Stimulated activated CD4-positive, alpha-beta T cell treated with anti-CD3 and anti-CD28 coated beads, Interleukin-1b, Interleukin-23, amount 100 ng/mL, for 4 hours (primary cell): ENCODE measurements around the gene REG3G.
"Not testable (repeated sequence)": the region's sequence is repeated elsewhere in the genome, so short reads cannot be mapped to it uniquely, and the experiment has no call there.

ENCODE experiments used
- DNase-seq, 2 donors: peaks; one replicate each; pipeline ENCODE4 v3.0.0-alpha.2; 2020; ENCODE audit warnings: low read depth in 2 of 2

The REG3G gene

DNA sequence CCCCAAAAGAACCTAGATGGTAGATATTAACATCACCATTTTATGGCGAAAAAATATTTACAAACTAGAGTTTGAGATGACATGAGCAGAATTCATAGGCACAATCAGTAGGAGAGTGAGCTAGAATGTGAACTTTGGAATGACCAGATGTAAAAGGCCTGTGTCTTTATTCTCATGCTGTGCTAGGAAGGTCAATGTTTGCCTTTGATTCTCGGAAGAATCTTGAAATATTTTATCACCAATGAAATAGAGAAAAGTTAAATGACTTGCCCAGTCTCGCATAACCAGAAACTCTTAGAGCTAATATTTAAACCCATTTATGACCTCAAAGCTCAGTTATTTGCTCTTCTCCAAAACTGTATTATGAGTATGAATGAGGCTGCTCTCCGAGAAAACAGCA lies 9.2 kb upstream of the REG3G start:
- no peak for DNase-seq

DNA sequence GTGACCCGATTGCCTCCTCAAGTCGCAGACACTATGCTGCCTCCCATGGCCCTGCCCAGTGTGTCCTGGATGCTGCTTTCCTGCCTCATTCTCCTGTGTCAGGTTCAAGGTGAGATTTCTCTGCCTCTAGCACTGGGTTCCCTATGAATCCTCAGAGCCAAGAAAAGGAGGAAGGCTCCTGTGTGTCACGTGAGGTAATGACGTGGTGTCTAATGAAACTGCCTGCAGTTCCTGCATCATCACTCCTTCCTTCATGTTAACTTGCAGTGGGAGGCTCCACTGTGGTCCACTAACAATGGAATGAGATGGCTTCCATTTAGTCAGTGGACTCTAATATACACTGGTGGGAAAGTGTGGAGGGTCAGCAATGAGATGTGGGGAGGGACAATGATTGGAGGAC lies 559 bp downstream of the REG3G start:
- DNase-seq = no peak

DNA sequence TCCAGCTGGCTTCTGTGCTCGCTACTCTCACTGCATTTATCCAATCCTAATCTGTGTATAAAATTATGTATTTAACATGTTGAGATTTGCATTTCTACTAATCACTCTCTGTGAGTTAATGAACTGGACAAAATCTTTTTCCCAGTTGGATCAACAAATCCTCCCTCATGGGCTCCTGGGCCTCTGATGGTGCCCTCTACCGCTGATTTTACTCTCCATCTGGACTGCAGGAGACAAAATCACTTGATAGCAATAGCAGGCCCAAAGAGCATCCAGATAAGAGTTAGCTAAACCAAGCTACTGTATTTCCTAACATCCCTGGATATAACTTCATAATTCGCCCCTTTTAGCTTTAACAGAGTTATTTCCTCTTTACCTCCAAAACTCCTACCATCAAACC lies 14.4 kb downstream of the REG3G start:
- DNase-seq = no peak

DNA sequence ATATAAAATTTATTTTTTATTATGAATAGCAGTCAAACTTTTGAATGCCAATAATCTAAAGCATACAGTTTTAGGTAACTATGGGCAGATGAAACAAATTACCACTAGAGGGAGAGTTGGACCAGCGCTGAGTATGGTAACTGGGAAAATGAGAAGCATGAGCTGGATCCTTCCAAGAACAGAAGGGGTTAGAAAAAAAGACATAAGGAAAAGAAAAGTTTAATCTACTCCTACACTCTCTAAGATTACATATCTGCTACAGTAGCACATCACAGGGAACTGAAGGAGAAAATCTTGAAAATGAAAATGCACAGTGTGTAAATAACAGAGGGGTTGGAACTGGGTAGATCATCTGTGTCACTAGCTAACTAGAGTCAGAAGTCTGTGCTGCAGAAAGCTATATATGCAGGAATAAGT lies 15.5 kb downstream of the REG3G start:
- DNase-seq = no peak

DNA sequence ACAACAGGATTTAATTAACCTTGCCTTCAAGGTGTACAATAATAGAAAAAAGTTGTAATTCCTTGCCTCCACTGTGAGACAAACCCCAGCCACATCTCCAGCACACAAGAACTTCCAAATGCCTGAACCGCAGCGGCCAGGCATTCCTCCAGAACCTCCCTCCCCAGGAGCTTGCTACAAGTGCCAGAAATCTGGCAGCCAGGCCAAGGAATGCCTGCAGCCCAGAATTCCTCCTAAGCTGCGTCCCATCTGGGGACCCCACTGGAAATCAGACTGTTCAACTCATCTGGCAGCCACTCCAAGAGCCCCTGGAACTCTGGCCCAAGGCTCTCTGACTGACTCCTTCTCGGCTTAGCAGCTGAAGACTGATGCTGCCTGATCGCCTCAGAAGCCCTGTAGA lies 28.0 kb downstream of the REG3G start:
- not testable (repeated sequence) for DNase-seq

DNA sequence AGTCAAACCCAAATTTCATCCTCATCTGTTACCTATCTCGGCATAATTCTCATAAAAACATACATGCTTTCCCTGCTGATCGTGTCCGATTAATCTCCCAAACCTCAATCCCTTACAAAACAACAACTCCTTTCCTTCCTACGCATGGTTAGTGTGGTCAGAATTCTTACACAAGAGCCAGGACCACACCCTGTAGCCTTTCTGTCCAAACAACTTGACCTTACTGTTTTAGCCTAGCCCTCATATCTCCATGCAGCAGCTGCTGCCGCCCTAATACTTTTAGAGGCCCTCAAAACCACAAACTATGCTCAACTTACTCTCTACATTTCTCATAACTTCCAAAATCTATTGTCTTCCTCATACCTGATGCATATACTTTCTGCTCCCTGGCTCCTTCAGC lies 29.3 kb downstream of the REG3G start:
- DNase-seq = not testable (repeated sequence)

DNA sequence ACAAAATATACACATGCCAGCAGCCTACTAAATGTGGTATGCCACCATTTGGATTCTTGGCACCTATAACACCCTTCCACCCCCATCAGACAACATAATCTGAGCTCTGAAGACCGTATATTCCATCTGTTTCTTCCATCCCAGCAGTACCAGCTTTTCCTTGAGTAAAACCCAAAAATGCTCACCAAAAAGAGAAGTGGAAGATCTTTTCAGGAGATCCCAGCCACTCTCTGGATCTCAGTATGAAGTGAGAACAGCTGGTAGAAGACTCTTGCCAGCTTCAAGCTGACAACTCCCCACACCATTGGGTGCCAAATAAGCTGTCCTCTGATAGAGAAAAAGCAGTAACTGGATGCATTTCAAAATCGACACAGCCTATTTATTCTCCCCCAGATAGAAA lies 39.7 kb downstream of the REG3G start:
- no peak for DNase-seq

DNA sequence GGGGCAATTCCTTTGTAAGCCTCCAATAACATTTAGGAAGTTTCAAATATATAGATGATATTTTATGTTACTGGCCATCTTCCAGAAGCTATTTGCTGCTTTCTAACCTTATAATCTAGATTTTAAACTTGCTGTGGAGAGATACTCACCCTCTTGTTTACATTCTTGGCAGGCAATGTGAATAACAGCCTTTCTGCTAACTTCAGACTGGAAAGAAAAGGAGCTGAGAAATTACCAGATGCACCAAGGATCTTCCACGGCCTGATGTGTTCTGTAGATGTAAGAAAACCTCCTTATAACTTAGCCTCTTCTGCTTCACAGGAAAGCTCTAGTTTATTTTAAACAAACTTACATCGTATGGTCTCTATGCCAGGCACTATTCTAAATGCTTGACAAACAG lies 45.6 kb downstream of the REG3G start:
- no peak for DNase-seq
